NCI-H1694 (cell line): ENCODE results near the gene CCNL1.
"Not testable (repeated sequence)": the region's sequence is repeated elsewhere in the genome, so short reads cannot be mapped to it uniquely, and the experiment has no call there.

Experiments used
- DNase-seq: peaks from one replicate; lab custom pipeline; 2025; lab: John Stamatoyannopoulos, UW

Gene CCNL1

GRCh38 chr3:157103280-157103679 lies 56.7 kb downstream of the CCNL1 start:
- no peak for DNase-seq

DNA sequence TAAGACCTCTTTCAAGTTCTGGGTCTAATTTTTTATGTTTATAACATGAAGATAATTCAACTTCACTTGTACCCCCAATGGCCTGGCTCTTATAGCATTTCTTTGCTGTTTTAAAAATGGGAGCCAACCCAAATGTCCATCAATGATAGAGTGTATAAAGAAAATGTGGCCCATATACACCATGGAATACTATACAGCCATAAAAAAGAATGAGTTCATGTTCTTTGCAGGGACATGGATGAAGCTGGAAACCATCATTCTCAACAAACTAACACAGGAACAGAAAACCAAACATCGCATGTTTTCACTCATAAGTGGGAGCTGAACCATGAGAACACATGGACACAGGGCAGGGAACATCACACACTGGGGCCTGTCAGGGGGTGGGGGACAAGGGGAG lies 57.4 kb downstream of the CCNL1 start:
- DNase-seq: not testable (repeated sequence)

GRCh38 chr3:157102098-157102497 lies 57.8 kb downstream of the CCNL1 start:
- no peak for DNase-seq

- no peak for DNase-seq
Measured at GRCh38 chr3:157101486-157101885, 58.5 kb downstream of the CCNL1 start.

GRCh38 chr3:157100608-157101396 lies 59.1 kb downstream of the CCNL1 start:
- DNase-seq: no peak

DNA sequence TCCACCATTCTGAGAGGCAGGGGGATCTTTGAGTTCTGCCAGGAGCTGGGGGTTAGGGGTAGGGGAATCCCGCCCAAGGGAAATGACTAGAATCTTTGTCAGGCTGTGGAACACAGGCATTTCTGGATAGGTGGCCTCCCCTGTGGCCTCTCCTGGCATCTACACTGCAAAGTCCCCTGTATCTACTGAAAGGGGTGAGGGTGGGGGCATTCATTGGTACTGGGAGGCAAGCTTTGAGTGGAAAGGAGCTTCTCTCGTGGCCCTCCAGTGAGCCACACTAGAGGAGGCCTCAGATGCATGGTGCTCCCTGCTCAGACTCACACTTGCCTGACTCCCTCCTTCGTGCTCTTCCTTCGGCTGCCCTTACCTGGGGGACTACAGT lies 59.9 kb downstream of the CCNL1 start:
- no peak for DNase-seq

- no peak for DNase-seq
Measured at GRCh38 chr3:157099326-157100095, 60.4 kb downstream of the CCNL1 start.

DNA sequence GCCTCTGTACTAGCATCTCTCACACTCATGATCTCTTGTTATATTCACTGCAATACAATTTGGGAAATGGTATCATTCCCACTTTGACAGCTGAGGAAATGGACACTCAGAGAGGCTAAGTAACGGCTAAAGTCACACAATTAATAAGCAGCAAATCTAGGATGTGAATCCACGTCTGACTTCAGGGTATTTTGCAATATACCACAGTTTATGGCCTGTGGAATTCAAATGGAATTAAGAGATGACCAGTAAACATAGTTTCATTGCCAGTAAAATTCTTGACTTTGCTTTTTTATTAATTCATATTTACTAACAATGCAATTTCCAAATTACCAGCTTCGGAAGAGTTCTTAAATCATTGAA lies 61.1 kb downstream of the CCNL1 start:
- no peak for DNase-seq

GRCh38 chr3:157098121-157098822 lies 61.7 kb downstream of the CCNL1 start:
- no peak for DNase-seq
